Measurements from ENCODE around the gene NR2C2.

The NR2C2 gene

DNA sequence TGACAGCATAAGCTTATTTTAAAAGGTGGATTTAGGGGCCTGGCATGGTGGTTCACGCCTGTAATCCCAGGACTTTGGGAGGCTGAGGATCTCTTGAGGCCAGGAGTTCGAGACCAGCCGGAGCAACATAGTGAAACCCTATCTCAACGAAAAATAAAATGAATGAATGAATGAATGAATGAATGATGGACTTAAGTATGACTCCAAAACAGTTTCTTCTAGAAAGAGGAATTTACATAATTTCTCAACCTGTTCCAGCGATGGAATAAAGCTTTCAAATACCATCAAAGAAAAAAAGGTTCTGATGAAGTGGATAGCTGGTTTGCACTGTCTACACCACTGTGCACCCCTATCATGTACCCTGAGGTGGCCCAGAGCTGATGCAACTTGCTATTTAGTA is 20.1 kb upstream of the NR2C2 start:
- no peak overlapping the region for H3K9ac ChIP-seq (ENCODE audit: low read depth, low read length)
- H3K27ac ChIP-seq (ENCODE audit: low read length), result no peak overlapping the region
- H3K4me3 ChIP-seq (ENCODE audit: low read depth in 1 of 2, low read length in 2 of 2), result no peak overlapping the region
- no peaks in the 10 kb centered on the region for H4K20me1 ChIP-seq (ENCODE audit: insufficient read depth, low read length)
- TF ChIP-seq, protein P1, sequence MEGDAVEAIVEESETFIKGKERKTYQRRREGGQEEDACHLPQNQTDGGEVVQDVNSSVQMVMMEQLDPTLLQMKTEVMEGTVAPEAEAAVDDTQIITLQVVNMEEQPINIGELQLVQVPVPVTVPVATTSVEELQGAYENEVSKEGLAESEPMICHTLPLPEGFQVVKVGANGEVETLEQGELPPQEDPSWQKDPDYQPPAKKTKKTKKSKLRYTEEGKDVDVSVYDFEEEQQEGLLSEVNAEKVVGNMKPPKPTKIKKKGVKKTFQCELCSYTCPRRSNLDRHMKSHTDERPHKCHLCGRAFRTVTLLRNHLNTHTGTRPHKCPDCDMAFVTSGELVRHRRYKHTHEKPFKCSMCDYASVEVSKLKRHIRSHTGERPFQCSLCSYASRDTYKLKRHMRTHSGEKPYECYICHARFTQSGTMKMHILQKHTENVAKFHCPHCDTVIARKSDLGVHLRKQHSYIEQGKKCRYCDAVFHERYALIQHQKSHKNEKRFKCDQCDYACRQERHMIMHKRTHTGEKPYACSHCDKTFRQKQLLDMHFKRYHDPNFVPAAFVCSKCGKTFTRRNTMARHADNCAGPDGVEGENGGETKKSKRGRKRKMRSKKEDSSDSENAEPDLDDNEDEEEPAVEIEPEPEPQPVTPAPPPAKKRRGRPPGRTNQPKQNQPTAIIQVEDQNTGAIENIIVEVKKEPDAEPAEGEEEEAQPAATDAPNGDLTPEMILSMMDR (IDR thresholded peaks at IDR 0.05; ENCODE audit: borderline replicate concordance, extremely low read depth, low read length, poor library complexity, severe bottlenecking), result no peak
- TF ChIP-seq EZH2 (IDR thresholded peaks at IDR 0.05; ENCODE audit: borderline replicate concordance, low read depth, low read length, severe bottlenecking), result no peak
- H3K4me2 ChIP-seq (ENCODE audit: insufficient read depth, low read length), result no peak overlapping the region
- H3K36me3 ChIP-seq (ENCODE audit: insufficient read depth, low read length), result no peaks in the 10 kb centered on the region; the same call in 1 of the 2 replicates
- H3K27me3 ChIP-seq (ENCODE audit: insufficient read depth, low read length, poor library complexity), result no peaks in the 10 kb centered on the region
- no peaks in the 10 kb centered on the region for H3K4me1 ChIP-seq (ENCODE audit: insufficient read depth, low read length)
- no peaks in the 10 kb centered on the region for H3K9me3 ChIP-seq (ENCODE audit: insufficient read depth, low read length, severe bottlenecking)
- DNase-seq (no peak), ATAC-seq (ENCODE audit: insufficient read depth, low read depth) (no peak)
- no peaks in the 10 kb centered on the region for H3K79me2 ChIP-seq (ENCODE audit: insufficient read depth, low read length)
- H2AFZ ChIP-seq (ENCODE audit: low read depth, low read length), result no peak overlapping the region

DNA sequence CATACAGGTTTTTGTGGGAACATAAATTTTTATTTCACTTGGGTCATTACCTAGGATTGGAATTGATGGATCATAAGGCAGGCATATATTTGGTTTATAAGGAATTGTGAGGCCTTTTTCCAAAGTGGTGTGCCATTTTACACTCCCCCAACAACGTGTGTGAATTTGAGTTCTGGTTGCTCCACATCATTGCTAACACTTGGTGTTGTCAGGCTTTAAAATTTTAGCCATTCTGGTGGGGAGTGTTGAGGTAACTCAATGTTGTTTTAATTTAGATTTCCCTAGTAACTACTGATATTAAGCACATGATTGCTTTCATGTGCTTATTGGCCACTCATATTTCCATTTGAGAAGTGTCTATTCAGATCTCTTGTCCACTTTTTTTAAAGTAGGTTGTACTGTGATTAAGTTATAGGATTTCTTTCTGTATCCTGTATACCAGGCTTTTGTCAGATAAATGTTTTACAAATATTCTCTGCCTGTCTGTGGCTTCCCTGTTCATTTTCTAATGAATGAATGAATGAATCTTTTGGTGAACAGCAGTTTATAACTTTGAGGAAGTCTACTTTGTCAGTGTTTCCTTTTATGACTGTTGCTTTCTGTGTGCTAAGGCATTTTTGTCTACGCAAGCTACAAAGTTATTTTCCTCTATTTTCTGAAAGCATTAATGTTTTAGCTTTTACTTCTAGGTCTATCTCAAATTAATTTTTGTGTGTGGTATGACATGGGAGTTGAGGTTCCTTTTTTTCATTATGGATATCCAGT is 17.9 kb upstream of the NR2C2 start:
- H3K4me2 ChIP-seq (ENCODE audit: insufficient read depth, low read length), result no peak overlapping the region
- no peaks in the 10 kb centered on the region for H3K27me3 ChIP-seq (ENCODE audit: insufficient read depth, low read length, poor library complexity)
- no peak overlapping the region for H3K9ac ChIP-seq (ENCODE audit: low read depth, low read length)
- TF ChIP-seq, protein P1 (IDR thresholded peaks at IDR 0.05; ENCODE audit: borderline replicate concordance, extremely low read depth, low read length, poor library complexity, severe bottlenecking), result no peak
- TF ChIP-seq EZH2 (IDR thresholded peaks at IDR 0.05; ENCODE audit: borderline replicate concordance, low read depth, low read length, severe bottlenecking), result no peak
- no peak for DNase-seq
- no peaks in the 10 kb centered on the region for H3K9me3 ChIP-seq (ENCODE audit: insufficient read depth, low read length, severe bottlenecking)
- H3K27ac ChIP-seq (ENCODE audit: low read length), result no peak overlapping the region
- no peak overlapping the region for H3K4me3 ChIP-seq (ENCODE audit: low read depth in 1 of 2, low read length in 2 of 2)
- H3K4me1 ChIP-seq (ENCODE audit: insufficient read depth, low read length), result no peaks in the 10 kb centered on the region
- H3K36me3 ChIP-seq (ENCODE audit: insufficient read depth, low read length), result no peaks in the 10 kb centered on the region; the same call in 1 of the 2 replicates
- ATAC-seq (ENCODE audit: insufficient read depth, low read depth), result no peak
- no peaks in the 10 kb centered on the region for H4K20me1 ChIP-seq (ENCODE audit: insufficient read depth, low read length)
- no peaks in the 10 kb centered on the region for H3K79me2 ChIP-seq (ENCODE audit: insufficient read depth, low read length)
- H2AFZ ChIP-seq (ENCODE audit: low read depth, low read length), result no peak overlapping the region

DNA sequence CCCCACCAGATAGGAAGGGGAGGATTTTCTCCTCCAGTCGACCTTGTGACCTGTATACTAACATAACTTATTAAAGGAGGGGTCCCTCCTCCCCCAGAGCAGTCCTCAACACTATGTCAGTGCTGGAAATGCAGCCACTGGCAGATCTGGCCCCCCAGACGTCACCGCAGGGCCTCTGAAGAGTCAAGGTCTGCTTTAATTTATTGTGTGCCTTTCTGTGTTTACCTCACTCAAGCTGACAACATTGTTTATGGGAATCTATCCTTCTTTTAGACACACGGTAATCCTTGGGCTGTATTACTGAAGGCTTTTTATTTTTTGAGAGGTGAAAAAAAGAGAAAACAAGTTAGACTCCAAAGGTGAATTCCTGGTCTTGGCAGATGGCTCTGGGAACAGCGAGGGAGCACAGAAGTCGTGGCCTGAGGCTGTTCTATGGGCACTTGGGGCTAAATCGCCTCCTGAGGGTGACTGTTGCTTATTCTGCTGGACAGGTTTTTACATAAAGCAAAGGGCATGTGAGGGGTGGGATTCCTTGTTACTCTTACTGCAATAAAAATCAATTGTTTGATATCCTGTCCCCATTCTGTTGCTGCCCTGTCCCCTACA is 13.5 kb upstream of the NR2C2 start:
- Histone ChIP-seq H3K79me2 (ENCODE audit: insufficient read depth, low read length) (no peaks in the 10 kb centered on the region), H3K9ac (ENCODE audit: low read depth, low read length) (no peak overlapping the region), H3K36me3 (ENCODE audit: insufficient read depth, low read length) (no peaks in the 10 kb centered on the region), H3K27me3 (ENCODE audit: insufficient read depth, low read length, poor library complexity) (no peaks in the 10 kb centered on the region), H3K27ac (ENCODE audit: low read length) (no peak overlapping the region), H3K4me3 (ENCODE audit: low read depth in 1 of 2, low read length in 2 of 2) (no peak overlapping the region), H3K4me1 (ENCODE audit: insufficient read depth, low read length) (no peaks in the 10 kb centered on the region), H3K4me2 (ENCODE audit: insufficient read depth, low read length) (no peak overlapping the region), H2AFZ (ENCODE audit: low read depth, low read length) (no peak overlapping the region), H4K20me1 (ENCODE audit: insufficient read depth, low read length) (no peaks in the 10 kb centered on the region), H3K9me3 (ENCODE audit: insufficient read depth, low read length, severe bottlenecking) (no peaks in the 10 kb centered on the region)
- TF ChIP-seq, protein P1 (IDR thresholded peaks at IDR 0.05; ENCODE audit: borderline replicate concordance, extremely low read depth, low read length, poor library complexity, severe bottlenecking), result no peak
- no peak for TF ChIP-seq EZH2 (IDR thresholded peaks at IDR 0.05; ENCODE audit: borderline replicate concordance, low read depth, low read length, severe bottlenecking)
- ATAC-seq (ENCODE audit: insufficient read depth, low read depth) (no peak), DNase-seq (no peak)
